ENCODE data around the gene MAGI3.

MAGI3 gene

GRCh38 chr1:113434874-113435175 lies 44.5 kb downstream of the MAGI3 start:
- CTCF ChIA-PET, result no interaction called here
- no peak for DNase-seq (ENCODE audit: low read depth, low spot score)
- POLR2A ChIA-PET, result no interaction called here
- TF ChIP-seq CTCF (IDR thresholded peaks at IDR 0.05; ENCODE audit: insufficient read depth, low read length, missing control alignments), result no peak
- no peak overlapping the region for H3K4me3 ChIP-seq (ENCODE audit: low read depth, low read length)

- CTCF ChIA-PET, result interaction anchor here (2.7 kb wide), 1 partner anchor 16 kb away, joined by 5 read pairs; no protein-coding TSS in a partner anchor
- POLR2A ChIA-PET, result no interaction called here
- TF ChIP-seq CTCF (IDR thresholded peaks at IDR 0.05; ENCODE audit: insufficient read depth, low read length, missing control alignments), result no peak
- H3K4me3 ChIP-seq (ENCODE audit: low read depth, low read length), result no peak overlapping the region
- DNase-seq (ENCODE audit: low read depth, low spot score), result no peak
Measured at GRCh38 chr1:113437554-113438341, 47.4 kb downstream of the MAGI3 start.

GRCh38 chr1:113438505-113439276 lies 48.4 kb downstream of the MAGI3 start:
- ChIA-PET POLR2A (no interaction called here), CTCF (interaction anchor here (1.0 kb wide), 1 partner anchor 35 kb away, joined by 3 read pairs; no protein-coding TSS in a partner anchor)
- DNase-seq (ENCODE audit: low read depth, low spot score), result no peak
- no peak overlapping the region for H3K4me3 ChIP-seq (ENCODE audit: low read depth, low read length)
- no peak for TF ChIP-seq CTCF (IDR thresholded peaks at IDR 0.05; ENCODE audit: insufficient read depth, low read length, missing control alignments)

- no peak overlapping the region for H3K4me3 ChIP-seq (ENCODE audit: low read depth, low read length)
- no peak for TF ChIP-seq CTCF (IDR thresholded peaks at IDR 0.05; ENCODE audit: insufficient read depth, low read length, missing control alignments)
- ChIA-PET POLR2A (no interaction called here), CTCF (interaction anchor here (1.0 kb wide), 1 partner anchor 34 kb away, joined by 3 read pairs; no protein-coding TSS in a partner anchor)
- DNase-seq (ENCODE audit: low read depth, low spot score), result no peak
Measured at GRCh38 chr1:113439277-113439670, 49.0 kb downstream of the MAGI3 start.

GRCh38 chr1:113442131-113442530 lies 51.8 kb downstream of the MAGI3 start:
- no peak overlapping the region for H3K4me3 ChIP-seq (ENCODE audit: low read depth, low read length)
- ChIA-PET CTCF (interaction anchor here (0.9 to 2.1 kb wide), 4 partner anchors 11 to 226 kb away, joined by 3 to 5 read pairs (median 4); no protein-coding TSS in a partner anchor), POLR2A (no interaction called here)
- no peak for DNase-seq (ENCODE audit: low read depth, low spot score)
- no peak for TF ChIP-seq CTCF (IDR thresholded peaks at IDR 0.05; ENCODE audit: insufficient read depth, low read length, missing control alignments)

GRCh38 chr1:113444857-113445256 lies 54.5 kb downstream of the MAGI3 start:
- no peak for TF ChIP-seq CTCF (IDR thresholded peaks at IDR 0.05; ENCODE audit: insufficient read depth, low read length, missing control alignments)
- ChIA-PET POLR2A (no interaction called here), CTCF (interaction anchor here (0.9 kb wide), 1 partner anchor 9 kb away, joined by 4 read pairs; no protein-coding TSS in a partner anchor)
- DNase-seq (ENCODE audit: low read depth, low spot score), result no peak
- no peak overlapping the region for H3K4me3 ChIP-seq (ENCODE audit: low read depth, low read length)
